A549 treated with AZD9567 at 1 μM for 4 hours (cell line): ENCODE results near the gene HEMK1. TPM values are rescaled to one million over a fixed set of nuclear protein-coding genes. Genes with fewer than 3 reads are reported as not detected.

Experiments used
- total RNA-seq: library from RNA; stranded (reverse); fragments of 200-300 nt; extraction: Qiagen RNA extraction; gene quantifications from 5 replicates; pipeline ENCODE4 v1.2.3, GENCODE V29; 2022; ENCODE audit not compliant: insufficient read depth

The HEMK1 gene
- 1.1 to 6.6 TPM (median 6.2 TPM) in 5 replicates for total RNA-seq

GRCh38 chr3:50568947-50569749, at the start of gene HEMK1:
HEMK1 (plus strand) TSS chr3:50569522; CDS start chr3:50571105, 1,583 bp downstream.

GRCh38 chr3:50567386-50568167, 1.7 kb upstream of the HEMK1 start, which contains the start of gene C3orf18:
C3orf18 (minus strand) TSS chr3:50567747; CDS start chr3:50565699, 2,048 bp downstream.

GRCh38 chr3:50611464-50612233, 42.3 kb downstream of the HEMK1 start, which contains the start of gene CISH:
CISH (minus strand) TSS chr3:50611774; CDS start chr3:50611650, 124 bp downstream.

GRCh38 chr3:50617096-50617791, 47.9 kb downstream of the HEMK1 start, which contains the start of gene MAPKAPK3:
MAPKAPK3 (plus strand) TSS chr3:50617151; CDS start chr3:50617566, 415 bp downstream.

Other genes with a start within 250 kb of the HEMK1 start
- 26.8 to 33.6 TPM (median 30.4 TPM) in 5 replicates for gene HYAL2, start 246.8 kb upstream of the HEMK1 start, total RNA-seq
- gene TUSC2, start 241.3 kb upstream of the HEMK1 start, total RNA-seq = 19.8 to 39.8 TPM (median 36.5 TPM) in 5 replicates
- gene RASSF1, start 228.7 kb upstream of the HEMK1 start, total RNA-seq = 14.4 to 22.0 TPM (median 21.2 TPM) in 5 replicates
- gene ZMYND10, start 223.8 kb upstream of the HEMK1 start, total RNA-seq = 0.86 to 1.5 TPM (median 1.2 TPM) in 4 of 5 replicates, not detected in the other
- 13.4 to 15.4 TPM (median 14.4 TPM) in 5 replicates for gene NPRL2, start 218.7 kb upstream of the HEMK1 start, total RNA-seq
- 15.1 to 22.0 TPM (median 20.1 TPM) in 5 replicates for gene CYB561D2, start 218.7 kb upstream of the HEMK1 start, total RNA-seq
- gene TMEM115, start 210.0 kb upstream of the HEMK1 start, total RNA-seq = 33.9 to 47.2 TPM (median 45.6 TPM) in 5 replicates
- 0.37 to 1.8 TPM (median 0.64 TPM) in 5 replicates for gene CACNA2D2, start 65.9 kb upstream of the HEMK1 start, total RNA-seq
- gene C3orf18, start 1.8 kb upstream of the HEMK1 start, total RNA-seq = 2.3 to 4.4 TPM (median 2.7 TPM) in 5 replicates
- gene CISH, start 42.3 kb downstream of the HEMK1 start, total RNA-seq = 0.51 to 0.65 TPM (median 0.59 TPM) in 4 of 5 replicates, not detected in the other
- gene MAPKAPK3, start 47.6 kb downstream of the HEMK1 start, total RNA-seq = 19.6 to 24.9 TPM (median 24.1 TPM) in 5 replicates
- 0.22 to 0.42 TPM (median 0.36 TPM) in 5 replicates for gene DOCK3, start 105.4 kb downstream of the HEMK1 start, total RNA-seq